Muscle of back (tissue), 13 donors: ENCODE results near the gene IL13. TPM values are rescaled to one million over a fixed set of nuclear protein-coding genes. Genes with fewer than 3 reads are reported as not detected.
"Not testable (repeated sequence)": the region's sequence is repeated elsewhere in the genome, so short reads cannot be mapped to it uniquely, and the experiment has no call there.

Experiments
- DNase-seq, 3 donors: peaks; one replicate each; pipeline versions ENCODE4 v3.0.0 to v3.0.0-alpha.2; 2013
- long read RNA-seq, 9 donors: transcript quantifications; one replicate each; lab custom pipeline, GENCODE V29; 2026
- polyA plus RNA-seq, 10 donors: library from polyadenylated mRNA; unstranded; fragments of 120-200 nt; gene quantifications; one replicate each; pipeline ENCODE4 v1.2.1, GENCODE V29; 2013; ENCODE audit not compliant: insufficient read length in 10 of 10

Gene IL13
- polyA plus RNA-seq = under 1 TPM in 3 of 10 donors, not detected in 7; 0.16 to 0.41 (median 0.20) TPM
- long read RNA-seq, donor 1 = 0 reads
- long read RNA-seq, donor 2 = 0 reads
- long read RNA-seq, donor 3 = 0 reads
- long read RNA-seq, donor 4 = 0 reads
- long read RNA-seq, donor 5 = 0 reads
- long read RNA-seq, donor 6 = 0 reads
- long read RNA-seq, donor 7 = 0 reads
- long read RNA-seq, donor 8 = 0 reads
- long read RNA-seq, donor 9 = 0 reads

- DNase-seq = no peak
Measured at GRCh38 chr5:132657676-132658380, at the start of gene IL13. IL13 (plus strand) TSS chr5:132658173; CDS start chr5:132658187, 14 bp downstream.

DNA sequence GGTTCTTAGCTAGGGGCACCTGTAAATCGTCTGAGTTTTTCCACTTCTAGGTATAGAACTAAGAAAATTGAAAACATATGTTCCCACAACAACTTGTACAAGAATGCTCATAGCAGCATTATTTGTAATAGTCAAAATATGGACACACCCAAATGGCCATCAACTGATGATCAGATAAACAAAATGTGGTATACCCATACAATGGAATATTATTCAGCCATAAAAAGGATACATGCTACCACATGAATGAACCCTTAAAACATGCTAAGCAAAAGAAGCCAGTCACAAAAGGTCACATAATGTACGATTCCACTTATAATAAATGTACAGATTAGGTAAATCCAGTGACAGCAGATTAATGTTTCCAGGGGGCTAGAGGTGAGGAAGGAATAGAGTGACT lies 46.0 kb upstream of the IL13 start:
- no peak for DNase-seq

DNA sequence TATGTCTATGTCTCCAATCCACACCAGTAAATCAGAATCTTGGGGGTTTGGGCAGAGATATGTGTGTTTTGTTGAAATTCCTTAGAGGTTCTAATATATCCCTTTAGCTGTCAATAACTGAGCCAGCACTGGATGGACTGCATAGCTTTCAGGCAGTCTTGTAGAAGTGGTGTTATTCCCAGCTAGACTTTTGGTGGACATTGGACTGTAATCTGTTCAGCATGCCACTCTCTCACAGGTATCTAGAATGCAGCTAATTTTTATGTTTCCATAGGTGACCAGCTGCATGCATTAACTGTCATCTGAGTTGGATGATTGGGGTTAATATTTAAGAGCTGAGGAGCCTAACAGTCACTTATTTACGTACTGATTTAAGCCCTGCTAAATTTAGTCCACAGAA lies 45.1 kb upstream of the IL13 start:
- no peak for DNase-seq

DNA sequence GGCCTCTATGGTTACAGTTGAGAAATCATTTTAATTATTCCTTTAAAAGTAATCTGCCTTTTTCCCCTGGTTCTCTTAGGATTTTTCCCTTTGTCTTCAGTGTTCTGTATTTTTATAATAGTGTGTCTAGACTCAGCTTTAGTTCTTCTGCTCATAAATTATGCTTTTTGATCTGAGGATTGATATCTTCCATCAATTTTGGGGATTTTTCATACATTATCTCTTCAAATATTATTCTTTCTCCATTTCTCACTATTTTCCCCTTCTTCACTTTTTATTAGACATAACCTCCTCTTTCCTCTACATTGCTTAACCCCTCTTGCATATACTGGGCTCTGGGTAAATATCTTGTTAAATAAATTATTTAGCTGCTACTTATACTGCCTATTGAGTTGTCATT lies 36.3 kb upstream of the IL13 start:
- DNase-seq = no peak

- DNase-seq = no peak
Measured at GRCh38 chr5:132622608-132623007, 35.4 kb upstream of the IL13 start.

GRCh38 chr5:132627470-132627869 lies 30.5 kb upstream of the IL13 start:
- DNase-seq = no peak

- no peak for DNase-seq
Measured at GRCh38 chr5:132628814-132629213, 29.2 kb upstream of the IL13 start.

- no peak for DNase-seq
Measured at GRCh38 chr5:132629230-132629944, 28.6 kb upstream of the IL13 start.

DNA sequence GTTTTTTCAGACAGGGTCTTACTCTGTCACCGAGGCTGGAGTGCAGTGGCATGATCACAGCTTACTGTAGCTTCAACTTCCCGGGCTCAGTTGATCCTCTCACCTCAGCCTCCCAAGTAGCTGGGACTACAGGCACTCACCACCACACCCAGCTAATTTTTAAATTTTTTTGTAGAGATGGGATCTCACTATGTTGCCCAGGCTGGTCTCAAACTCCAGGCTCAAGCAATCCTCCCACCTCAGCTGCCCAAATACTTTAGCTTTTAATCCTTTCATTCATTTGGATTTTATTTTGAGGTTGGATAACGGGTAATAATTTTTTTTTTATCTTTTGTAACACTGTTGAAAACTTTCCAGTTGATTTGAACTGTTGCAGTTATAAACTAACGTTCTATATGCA lies 24.4 kb upstream of the IL13 start:
- DNase-seq = not testable (repeated sequence)

DNA sequence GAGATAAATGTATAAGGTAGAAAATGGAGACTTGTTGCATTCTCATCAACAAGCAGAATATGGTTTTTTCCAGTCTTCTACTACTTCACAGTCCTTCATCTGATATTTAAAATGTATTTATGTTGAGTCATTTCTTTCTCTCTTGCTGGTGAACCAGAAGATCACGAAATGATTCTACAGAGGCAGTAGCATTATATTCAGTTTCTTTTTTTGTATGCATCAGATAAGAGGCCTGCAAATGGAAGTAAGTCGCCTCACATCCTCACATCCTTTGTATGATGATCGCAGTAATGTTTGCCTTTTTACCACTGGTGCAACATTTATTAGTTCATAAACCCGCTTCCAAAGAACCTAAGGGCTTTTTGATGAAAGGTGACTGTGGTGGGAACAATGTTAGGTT lies 22.1 kb upstream of the IL13 start:
- no peak for DNase-seq

GRCh38 chr5:132637241-132637640 lies 20.7 kb upstream of the IL13 start:
- no peak for DNase-seq

- no peak for DNase-seq
Measured at GRCh38 chr5:132639706-132640130, 18.3 kb upstream of the IL13 start.

GRCh38 chr5:132640613-132641012 lies 17.4 kb upstream of the IL13 start:
- no peak for DNase-seq

DNA sequence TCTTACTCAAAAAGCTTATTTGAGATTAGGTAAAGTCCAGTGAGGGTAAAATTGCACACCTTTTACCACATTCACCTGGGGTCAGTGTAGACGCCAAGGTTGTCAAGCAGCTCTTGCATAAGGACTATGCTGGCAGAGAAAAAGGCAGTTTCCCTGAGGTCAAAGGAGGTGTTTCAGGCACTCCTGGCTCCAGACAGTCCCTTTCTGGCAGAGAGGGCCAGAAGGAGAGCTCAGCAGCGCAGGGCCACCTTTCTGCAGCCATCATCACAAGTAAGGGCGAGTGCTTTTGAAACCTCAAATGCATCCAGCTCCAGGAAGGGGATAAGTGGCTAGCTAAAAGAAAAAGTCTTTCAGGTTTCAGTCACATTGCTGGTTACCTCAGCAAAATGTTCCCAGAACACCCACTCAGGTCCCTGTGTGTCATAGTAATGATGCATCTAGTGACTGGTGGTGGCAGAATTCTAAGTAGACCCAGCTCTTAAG lies 16.7 kb upstream of the IL13 start:
- no peak for DNase-seq

DNA sequence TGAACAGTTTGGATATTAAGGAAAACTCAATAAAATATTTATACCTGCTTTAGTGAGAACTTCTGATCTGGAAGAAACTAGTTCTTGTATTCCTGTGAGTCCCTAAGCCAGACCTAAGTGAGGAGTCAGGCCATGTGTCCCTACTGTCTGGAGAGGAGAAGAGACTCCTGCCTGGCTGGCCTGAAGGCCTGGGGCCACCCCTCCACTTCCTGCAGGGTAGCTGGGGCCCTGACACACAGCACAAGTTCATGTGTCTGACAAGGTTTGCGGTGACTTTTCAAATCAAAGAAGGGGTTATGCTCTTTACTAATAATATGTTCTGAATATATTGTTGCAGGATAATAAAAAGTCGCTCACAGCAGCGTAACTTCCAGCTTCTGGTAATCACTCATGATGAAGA lies 16.1 kb upstream of the IL13 start:
- no peak for DNase-seq

DNA sequence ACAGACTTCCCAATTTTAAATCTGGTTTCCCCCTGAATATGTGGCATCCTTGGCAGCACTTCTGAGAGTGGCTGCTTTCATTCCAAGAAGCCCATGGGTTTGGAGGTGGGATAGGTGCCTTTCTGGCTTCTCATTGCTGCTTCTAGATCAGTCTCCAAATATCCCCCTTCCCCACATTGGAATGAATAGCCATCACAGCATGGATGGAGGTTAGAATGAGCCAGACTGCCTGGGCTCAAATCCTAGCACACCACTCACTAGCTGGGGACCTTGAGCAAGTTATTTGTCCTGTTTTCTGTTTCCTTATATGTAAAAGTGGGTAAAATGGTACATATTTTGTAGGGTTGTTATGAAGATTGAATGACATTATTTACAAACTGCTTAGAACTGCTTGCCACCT lies 13.8 kb upstream of the IL13 start:
- no peak for DNase-seq

GRCh38 chr5:132646583-132647266 lies 11.2 kb upstream of the IL13 start:
- DNase-seq = no peak

DNA sequence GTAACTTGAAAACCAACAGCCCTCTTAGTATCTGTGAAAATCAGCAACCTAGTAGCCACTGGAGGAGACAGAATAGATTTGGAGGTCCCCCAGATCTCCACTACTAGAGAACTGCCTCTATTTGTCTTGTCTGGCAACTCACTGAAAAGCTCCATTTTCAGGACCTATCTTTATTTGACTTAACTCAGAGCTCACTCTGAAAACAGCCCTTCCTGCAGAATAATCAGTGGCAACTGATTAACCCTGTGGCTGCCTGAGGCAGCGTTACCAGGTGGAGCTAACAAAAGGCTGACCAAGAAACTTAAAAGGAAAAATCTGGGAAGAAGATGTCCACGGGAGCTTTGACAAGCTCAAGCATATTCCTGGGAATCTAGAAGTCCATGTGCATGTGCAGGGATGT lies 10.5 kb upstream of the IL13 start:
- no peak for DNase-seq

DNA sequence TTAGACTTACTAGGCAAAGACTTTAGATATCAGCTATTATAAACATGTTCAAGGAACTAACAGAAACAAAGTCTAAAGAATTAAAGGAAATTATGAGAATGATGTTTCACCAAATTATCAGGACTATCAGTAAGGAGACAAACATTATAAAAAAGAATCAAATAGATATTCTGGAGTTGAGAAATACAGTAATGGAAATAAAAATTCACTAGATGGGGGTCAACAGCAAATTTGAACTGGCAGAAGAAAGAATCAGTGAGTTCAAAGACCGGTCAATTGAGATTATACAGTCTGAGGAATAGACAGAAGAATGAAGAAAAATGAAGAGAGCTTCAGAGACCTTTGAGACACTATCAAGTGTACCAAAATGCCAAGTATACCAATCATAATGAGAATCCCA lies 9.6 kb upstream of the IL13 start:
- DNase-seq = no peak

GRCh38 chr5:132651838-132652469 lies 6.0 kb upstream of the IL13 start:
- no peak for DNase-seq

GRCh38 chr5:132653716-132654115 lies 4.3 kb upstream of the IL13 start:
- peak in 2 of 3 donors; percentile 2 to 44 for DNase-seq
